ENCODE measurements around the gene SCN9A. TPM values are rescaled to one million over a fixed set of nuclear protein-coding genes. Genes with fewer than 3 reads are reported as not detected.

The SCN9A gene
- polyA plus RNA-seq, 1 donor from 2014 or later = 10.4 TPM

DNA sequence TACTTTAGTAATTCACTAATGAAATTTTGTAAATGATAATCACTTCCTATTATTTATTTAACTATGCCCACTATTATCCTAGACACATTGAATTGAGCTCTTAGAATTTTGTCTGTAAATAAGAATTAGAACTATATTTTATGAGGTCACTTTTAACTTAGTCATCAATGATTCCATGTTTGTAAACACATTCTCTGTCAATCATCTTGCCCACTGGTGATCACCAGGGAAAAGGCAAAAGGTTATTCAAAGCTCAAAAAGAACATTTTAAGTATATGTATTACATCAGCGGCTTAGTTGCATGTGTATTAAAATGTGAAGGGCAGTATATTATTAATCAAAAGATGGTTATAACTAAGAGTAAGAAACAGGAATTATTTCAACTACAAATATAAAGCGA lies 25.2 kb downstream of the SCN9A start:
- H3K4me3 ChIP-seq (ENCODE audit: low read length) = no peak overlapping the region
- TF ChIP-seq EZH2 (IDR thresholded peaks at IDR 0.05; ENCODE audit: borderline replicate concordance, insufficient read depth, low read length, poor library complexity, severe bottlenecking) (no peak), RAD21 (conservative IDR thresholded peaks at IDR 0.05) (no peak), POLR2AphosphoS5 (IDR thresholded peaks at IDR 0.05) (no peak), SMC3 (conservative IDR thresholded peaks at IDR 0.05; ENCODE audit: poor library complexity) (no peak), EP300 (conservative IDR thresholded peaks at IDR 0.05; ENCODE audit: poor library complexity, severe bottlenecking) (no peak), TAF1 (IDR thresholded peaks at IDR 0.05; ENCODE audit: low read depth) (no peak)
- TF ChIP-seq, protein P1, sequence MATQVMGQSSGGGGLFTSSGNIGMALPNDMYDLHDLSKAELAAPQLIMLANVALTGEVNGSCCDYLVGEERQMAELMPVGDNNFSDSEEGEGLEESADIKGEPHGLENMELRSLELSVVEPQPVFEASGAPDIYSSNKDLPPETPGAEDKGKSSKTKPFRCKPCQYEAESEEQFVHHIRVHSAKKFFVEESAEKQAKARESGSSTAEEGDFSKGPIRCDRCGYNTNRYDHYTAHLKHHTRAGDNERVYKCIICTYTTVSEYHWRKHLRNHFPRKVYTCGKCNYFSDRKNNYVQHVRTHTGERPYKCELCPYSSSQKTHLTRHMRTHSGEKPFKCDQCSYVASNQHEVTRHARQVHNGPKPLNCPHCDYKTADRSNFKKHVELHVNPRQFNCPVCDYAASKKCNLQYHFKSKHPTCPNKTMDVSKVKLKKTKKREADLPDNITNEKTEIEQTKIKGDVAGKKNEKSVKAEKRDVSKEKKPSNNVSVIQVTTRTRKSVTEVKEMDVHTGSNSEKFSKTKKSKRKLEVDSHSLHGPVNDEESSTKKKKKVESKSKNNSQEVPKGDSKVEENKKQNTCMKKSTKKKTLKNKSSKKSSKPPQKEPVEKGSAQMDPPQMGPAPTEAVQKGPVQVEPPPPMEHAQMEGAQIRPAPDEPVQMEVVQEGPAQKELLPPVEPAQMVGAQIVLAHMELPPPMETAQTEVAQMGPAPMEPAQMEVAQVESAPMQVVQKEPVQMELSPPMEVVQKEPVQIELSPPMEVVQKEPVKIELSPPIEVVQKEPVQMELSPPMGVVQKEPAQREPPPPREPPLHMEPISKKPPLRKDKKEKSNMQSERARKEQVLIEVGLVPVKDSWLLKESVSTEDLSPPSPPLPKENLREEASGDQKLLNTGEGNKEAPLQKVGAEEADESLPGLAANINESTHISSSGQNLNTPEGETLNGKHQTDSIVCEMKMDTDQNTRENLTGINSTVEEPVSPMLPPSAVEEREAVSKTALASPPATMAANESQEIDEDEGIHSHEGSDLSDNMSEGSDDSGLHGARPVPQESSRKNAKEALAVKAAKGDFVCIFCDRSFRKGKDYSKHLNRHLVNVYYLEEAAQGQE (IDR thresholded peaks at IDR 0.05; ENCODE audit: borderline replicate concordance) = no peak
- TF ChIP-seq, protein P2, sequence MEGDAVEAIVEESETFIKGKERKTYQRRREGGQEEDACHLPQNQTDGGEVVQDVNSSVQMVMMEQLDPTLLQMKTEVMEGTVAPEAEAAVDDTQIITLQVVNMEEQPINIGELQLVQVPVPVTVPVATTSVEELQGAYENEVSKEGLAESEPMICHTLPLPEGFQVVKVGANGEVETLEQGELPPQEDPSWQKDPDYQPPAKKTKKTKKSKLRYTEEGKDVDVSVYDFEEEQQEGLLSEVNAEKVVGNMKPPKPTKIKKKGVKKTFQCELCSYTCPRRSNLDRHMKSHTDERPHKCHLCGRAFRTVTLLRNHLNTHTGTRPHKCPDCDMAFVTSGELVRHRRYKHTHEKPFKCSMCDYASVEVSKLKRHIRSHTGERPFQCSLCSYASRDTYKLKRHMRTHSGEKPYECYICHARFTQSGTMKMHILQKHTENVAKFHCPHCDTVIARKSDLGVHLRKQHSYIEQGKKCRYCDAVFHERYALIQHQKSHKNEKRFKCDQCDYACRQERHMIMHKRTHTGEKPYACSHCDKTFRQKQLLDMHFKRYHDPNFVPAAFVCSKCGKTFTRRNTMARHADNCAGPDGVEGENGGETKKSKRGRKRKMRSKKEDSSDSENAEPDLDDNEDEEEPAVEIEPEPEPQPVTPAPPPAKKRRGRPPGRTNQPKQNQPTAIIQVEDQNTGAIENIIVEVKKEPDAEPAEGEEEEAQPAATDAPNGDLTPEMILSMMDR (IDR thresholded peaks at IDR 0.05; ENCODE audit: poor library complexity, severe bottlenecking) = no peak

DNA sequence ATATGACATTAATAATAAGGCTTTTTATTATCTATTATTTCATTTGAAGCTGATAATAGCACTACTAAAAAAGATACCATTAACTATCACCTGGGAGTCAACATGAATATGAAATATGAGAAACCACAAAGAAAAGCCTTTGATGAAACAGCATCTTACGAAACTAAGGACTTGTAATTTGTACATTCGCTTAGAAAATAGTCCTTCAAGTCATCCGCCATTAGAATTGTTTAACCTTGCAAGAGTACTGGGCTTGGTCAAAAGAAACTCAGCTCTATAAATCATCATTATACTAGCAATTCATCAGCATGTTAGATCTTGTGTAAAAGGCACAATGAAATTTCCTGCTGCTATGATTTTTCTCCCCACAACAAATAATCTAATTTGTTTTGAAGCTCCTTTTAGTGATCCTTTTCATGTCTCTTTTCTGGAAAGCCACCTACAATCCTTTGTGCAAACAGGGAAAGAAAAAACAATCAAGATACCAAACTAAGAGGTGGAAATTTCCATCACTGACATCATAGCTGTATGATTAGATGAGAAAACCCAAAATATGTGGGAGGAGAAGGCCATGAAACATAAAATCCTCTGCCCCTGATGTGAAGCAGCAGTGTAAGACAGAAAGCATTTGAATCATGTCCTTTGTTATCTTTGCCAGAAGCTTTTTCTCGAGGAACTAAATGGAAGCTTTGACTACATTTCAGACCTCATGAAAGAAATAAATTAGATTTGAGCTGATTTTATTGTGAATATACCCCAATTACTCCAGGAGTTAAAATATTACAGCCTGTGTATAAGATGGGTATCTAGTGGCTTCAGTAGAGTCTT lies 31.2 kb downstream of the SCN9A start:
- Histone ChIP-seq H3K9ac (ENCODE audit: low read length) (no peak overlapping the region), H2AFZ (ENCODE audit: low read depth, low read length) (no peak overlapping the region), H3K9me2 (ENCODE audit: insufficient read depth, low read length) (no peaks in the 10 kb centered on the region), H3K27me3 (ENCODE audit: insufficient read depth, low read depth, low read length) (no peaks in the 10 kb centered on the region), H4K20me1 (ENCODE audit: insufficient read depth) (no peaks in the 10 kb centered on the region), H3K4me3 (ENCODE audit: low read length) (no peak overlapping the region), H3K4me2 (ENCODE audit: low read length) (no peak overlapping the region), H3K79me2 (replicated peaks; ENCODE audit: insufficient read depth, low read length) (no peaks in the 10 kb centered on the region), H3K36me3 (ENCODE audit: insufficient read depth, low read length) (no peaks in the 10 kb centered on the region), H3K27ac (ENCODE audit: low read length) (no peak overlapping the region), H3F3A (ENCODE audit: insufficient read depth, low read length, poor library complexity, severe bottlenecking) (no peaks in the 10 kb centered on the region), H3K9me3 (ENCODE audit: low read length) (no peaks in the 10 kb centered on the region)
- TF ChIP-seq SMC3 (conservative IDR thresholded peaks at IDR 0.05; ENCODE audit: poor library complexity) = no peak
- no peak for TF ChIP-seq RAD21 (conservative IDR thresholded peaks at IDR 0.05)

More for the DNA sequence above, 25.2 kb downstream of the SCN9A start:
- Histone ChIP-seq H3K9me3 (ENCODE audit: low read length) (no peaks in the 10 kb centered on the region), H3K36me3 (ENCODE audit: insufficient read depth, low read length) (no peaks in the 10 kb centered on the region), H3K79me2 (replicated peaks; ENCODE audit: insufficient read depth, low read length) (no peaks in the 10 kb centered on the region), H3F3A (ENCODE audit: insufficient read depth, low read length, poor library complexity, severe bottlenecking) (no peaks in the 10 kb centered on the region), H4K20me1 (ENCODE audit: insufficient read depth) (no peaks in the 10 kb centered on the region), H2AFZ (ENCODE audit: low read depth, low read length) (no peak overlapping the region), H3K9ac (ENCODE audit: low read length) (no peak overlapping the region), H3K4me2 (ENCODE audit: low read length) (no peak overlapping the region), H3K27me3 (ENCODE audit: insufficient read depth, low read depth, low read length) (no peaks in the 10 kb centered on the region), H3K27ac (ENCODE audit: low read length) (no peak overlapping the region), H3K9me2 (ENCODE audit: insufficient read depth, low read length) (no peaks in the 10 kb centered on the region)
